HEK293 (cell line): ENCODE results near the gene DLGAP4.

Source experiments
- KLF17 ChIP-seq: fragments of 450-650 bp; formaldehyde crosslinking; IDR thresholded peaks from 2 replicates; pipeline ENCODE4 v1.5.1; 2016; ENCODE audit warnings: missing biosample characterization, missing genetic modification characterization
- PRDM10 ChIP-seq: fragments of 450-650 bp; formaldehyde crosslinking; IDR thresholded peaks from 2 replicates; pipeline ENCODE4 v1.5.1; 2016; ENCODE audit warnings: missing biosample characterization, missing genetic modification characterization
- ZBTB20 ChIP-seq: fragments of 450-650 bp; formaldehyde crosslinking; IDR thresholded peaks from 2 replicates; pipeline ENCODE4 v1.5.1; 2016; ENCODE audit warnings: missing biosample characterization, missing genetic modification characterization
- ZNF792 ChIP-seq: fragments of 450-650 bp; formaldehyde crosslinking; IDR thresholded peaks from 2 replicates; pipeline ENCODE4 v1.5.1; 2016; ENCODE audit warnings: missing biosample characterization, missing genetic modification characterization
- TF ChIP-seq, protein P1 (sequence below): fragments of 450-650 bp; formaldehyde crosslinking; IDR thresholded peaks from 2 replicates; pipeline ENCODE4 v1.5.1; 2016; ENCODE audit warnings: missing biosample characterization, missing genetic modification characterization

DNA sequence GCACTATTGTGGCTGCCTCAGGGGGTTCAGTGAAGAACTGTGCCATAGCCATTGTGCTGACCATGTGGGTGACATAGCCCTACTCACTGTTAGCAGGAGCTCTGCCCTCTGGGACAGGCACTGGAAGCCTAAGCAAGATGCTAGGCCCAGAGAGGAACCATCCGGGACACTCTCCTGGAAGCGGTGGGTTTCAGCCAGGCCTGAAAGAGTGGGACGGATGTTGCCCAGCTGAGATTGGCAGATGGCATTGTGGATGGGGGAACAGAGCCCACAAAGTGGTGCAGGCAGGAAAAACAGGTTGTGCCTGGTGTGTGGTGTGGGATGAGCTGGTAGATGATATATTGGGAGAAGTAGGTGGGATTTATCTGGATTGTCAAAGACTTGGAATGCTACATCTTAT lies 40.1 kb downstream of the DLGAP4 start:
- TF ChIP-seq KLF17 (tag by site-specific recombination) = no peak
- TF ChIP-seq, protein P1, sequence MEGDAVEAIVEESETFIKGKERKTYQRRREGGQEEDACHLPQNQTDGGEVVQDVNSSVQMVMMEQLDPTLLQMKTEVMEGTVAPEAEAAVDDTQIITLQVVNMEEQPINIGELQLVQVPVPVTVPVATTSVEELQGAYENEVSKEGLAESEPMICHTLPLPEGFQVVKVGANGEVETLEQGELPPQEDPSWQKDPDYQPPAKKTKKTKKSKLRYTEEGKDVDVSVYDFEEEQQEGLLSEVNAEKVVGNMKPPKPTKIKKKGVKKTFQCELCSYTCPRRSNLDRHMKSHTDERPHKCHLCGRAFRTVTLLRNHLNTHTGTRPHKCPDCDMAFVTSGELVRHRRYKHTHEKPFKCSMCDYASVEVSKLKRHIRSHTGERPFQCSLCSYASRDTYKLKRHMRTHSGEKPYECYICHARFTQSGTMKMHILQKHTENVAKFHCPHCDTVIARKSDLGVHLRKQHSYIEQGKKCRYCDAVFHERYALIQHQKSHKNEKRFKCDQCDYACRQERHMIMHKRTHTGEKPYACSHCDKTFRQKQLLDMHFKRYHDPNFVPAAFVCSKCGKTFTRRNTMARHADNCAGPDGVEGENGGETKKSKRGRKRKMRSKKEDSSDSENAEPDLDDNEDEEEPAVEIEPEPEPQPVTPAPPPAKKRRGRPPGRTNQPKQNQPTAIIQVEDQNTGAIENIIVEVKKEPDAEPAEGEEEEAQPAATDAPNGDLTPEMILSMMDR = no peak
- TF ChIP-seq PRDM10 (tag by site-specific recombination) = no peak
- TF ChIP-seq ZBTB20 (tag by site-specific recombination) = no peak
- no peak for TF ChIP-seq ZNF792 (tag by site-specific recombination)
